Type B pancreatic cell (in vitro differentiated cells): ENCODE data around the gene CXorf38. TPM values are rescaled to one million over a fixed set of nuclear protein-coding genes. Genes with fewer than 3 reads are reported as not detected.
"Not testable (repeated sequence)": the region's sequence is repeated elsewhere in the genome, so short reads cannot be mapped to it uniquely, and the experiment has no call there.

Experiments used
- DNase-seq: peaks from one replicate; pipeline ENCODE4 v3.0.0; 2021; ENCODE audit warnings: mixed read lengths; ENCODE audit not compliant: unreplicated experiment; ENCODE audit errors: extremely low spot score
- H3K27ac Mint-ChIP-seq: 2 replicates; pipeline ENCODE4 v1.8.0; 2021; ENCODE audit warnings: mild to moderate bottlenecking, mixed read lengths
- H3K27me3 Mint-ChIP-seq: 2 replicates; pipeline ENCODE4 v1.8.0; 2021; ENCODE audit warnings: mixed read lengths
- H3K36me3 Mint-ChIP-seq: 2 replicates; pipeline ENCODE4 v1.8.0; 2021; ENCODE audit warnings: mixed read lengths
- H3K4me1 Mint-ChIP-seq: one replicate; pipeline ENCODE4 v1.8.0; 2021; ENCODE audit warnings: mixed read lengths; ENCODE audit not compliant: unreplicated experiment
- H3K4me3 Mint-ChIP-seq: 2 replicates; pipeline ENCODE4 v1.8.0; 2021; ENCODE audit warnings: mild to moderate bottlenecking, mixed read lengths
- H3K9me3 Mint-ChIP-seq: 2 replicates; pipeline ENCODE4 v1.8.0; 2021; ENCODE audit warnings: mixed read lengths
- CTCF ChIP-seq: fragments of 200-600 bp; sonication (generic); conservative IDR thresholded peaks from 2 replicates; pipeline ENCODE4 v1.5.0; 2021; ENCODE audit warnings: antibody characterized with exemption, mild to moderate bottlenecking
- total RNA-seq: library from RNA; stranded (reverse); gene quantifications from 2 replicates; pipeline ENCODE4 v1.2.1, GENCODE V29; 2021; ENCODE audit warnings: low replicate concordance

CXorf38 gene
- total RNA-seq, 1 donor from 2014 or later = 8.1 TPM

GRCh38 chrX:40582811-40583210 is 64.5 kb downstream of the CXorf38 start:
- peaks cover 6% of the 10 kb centered on the region for H3K4me1 Mint-ChIP-seq
- peak overlapping the region; percentile 53 for H3K4me3 Mint-ChIP-seq
- no peak overlapping the region for H3K27ac Mint-ChIP-seq
- no peak for TF ChIP-seq CTCF
- no peak for DNase-seq
- no peaks in the 10 kb centered on the region for H3K36me3 Mint-ChIP-seq
- peaks cover 5% of the 10 kb centered on the region for H3K9me3 Mint-ChIP-seq
- H3K27me3 Mint-ChIP-seq = no peaks in the 10 kb centered on the region

GRCh38 chrX:40582178-40582577 is 65.2 kb downstream of the CXorf38 start:
- not testable (repeated sequence) for DNase-seq, H3K4me1 Mint-ChIP-seq, H3K36me3 Mint-ChIP-seq, H3K9me3 Mint-ChIP-seq, H3K27me3 Mint-ChIP-seq, H3K27ac Mint-ChIP-seq
- peak overlapping the region; percentile 82 for H3K4me3 Mint-ChIP-seq

DNA sequence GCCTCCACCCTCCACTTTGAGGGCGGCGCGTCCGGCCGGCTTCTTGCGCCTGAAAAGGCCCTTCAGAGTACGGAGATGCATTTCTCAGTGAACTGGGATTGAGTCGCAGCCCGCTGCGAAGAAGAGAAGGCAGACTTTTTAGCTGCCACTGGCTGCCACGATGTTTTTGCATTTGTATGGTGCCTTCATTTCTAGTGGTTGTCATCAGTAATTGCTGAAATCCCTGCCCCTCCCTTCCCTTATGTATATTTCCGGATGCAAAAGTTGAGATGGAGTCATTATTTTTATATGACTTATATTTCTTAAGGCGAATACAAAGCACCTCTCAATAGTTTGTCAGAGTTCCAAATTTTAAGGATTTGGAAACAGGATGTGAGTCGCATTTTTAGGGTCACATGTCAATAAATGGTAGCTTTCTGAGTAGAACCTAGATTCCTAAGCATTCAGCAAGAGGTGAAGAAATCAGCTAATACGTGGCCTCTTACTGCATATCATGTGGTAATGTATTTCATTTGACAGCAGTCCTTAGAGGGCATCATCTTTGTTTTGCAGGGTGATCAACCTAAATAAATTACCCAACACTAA is 65.9 kb downstream of the CXorf38 start:
- Mint-ChIP-seq H3K4me3 (peak overlapping the region; percentile 82), H3K4me1 (peaks cover 6% of the 10 kb centered on the region), H3K27me3 (no peaks in the 10 kb centered on the region), H3K27ac (peak overlapping the region; percentile 68), H3K36me3 (no peaks in the 10 kb centered on the region), H3K9me3 (peaks cover 5% of the 10 kb centered on the region)
- DNase-seq = no peak
- TF ChIP-seq CTCF = no peak

GRCh38 chrX:40580537-40581335 is 66.6 kb downstream of the CXorf38 start, which contains the start of gene ATP6AP2:
Gene ATP6AP2, plus strand, starts transcription at chrX:40580970. Its CDS starts 96 bp downstream, at chrX:40581066.
- Mint-ChIP-seq H3K9me3 (peaks cover 5% of the 10 kb centered on the region), H3K36me3 (no peaks in the 10 kb centered on the region), H3K4me3 (peak within 1 kb of the TSS; percentile 95), H3K27ac (peak within 1 kb of the TSS; percentile 98), H3K4me1 (peaks cover 6% of the 10 kb centered on the region), H3K27me3 (no peaks in the 10 kb centered on the region)
- no peak for TF ChIP-seq CTCF
- peak; percentile 84 for DNase-seq

GRCh38 chrX:40579900-40580536 is 67.3 kb downstream of the CXorf38 start:
- TF ChIP-seq CTCF = no peak
- no peaks in the 10 kb centered on the region for H3K36me3 Mint-ChIP-seq
- peak overlapping the region; percentile 95 for H3K4me3 Mint-ChIP-seq
- no peak for DNase-seq
- peak overlapping the region; percentile 98 for H3K27ac Mint-ChIP-seq
- H3K9me3 Mint-ChIP-seq = peaks cover 5% of the 10 kb centered on the region
- H3K4me1 Mint-ChIP-seq = peaks cover 6% of the 10 kb centered on the region
- H3K27me3 Mint-ChIP-seq = no peaks in the 10 kb centered on the region

GRCh38 chrX:40579141-40579540 is 68.2 kb downstream of the CXorf38 start:
- H3K9me3 Mint-ChIP-seq = peaks cover 5% of the 10 kb centered on the region

More at GRCh38 chrX:40579141-40579540, 68.2 kb downstream of the CXorf38 start:
- Mint-ChIP-seq H3K27me3 (no peaks in the 10 kb centered on the region), H3K36me3 (no peaks in the 10 kb centered on the region), H3K4me3 (no peak overlapping the region), H3K4me1 (peaks cover 6% of the 10 kb centered on the region), H3K27ac (no peak overlapping the region)
- TF ChIP-seq CTCF = no peak
- no peak for DNase-seq
